HG03175 (cell line): Measurements from ENCODE around the gene RETN.

Experiments
- ATAC-seq: cut with Tn5 transposase; IDR thresholded peaks from one replicate; pipeline ENCODE4 v1.9.1; 2021; ENCODE audit warnings: mild to moderate bottlenecking, moderate library complexity; ENCODE audit not compliant: unreplicated experiment

Gene RETN, protein sequence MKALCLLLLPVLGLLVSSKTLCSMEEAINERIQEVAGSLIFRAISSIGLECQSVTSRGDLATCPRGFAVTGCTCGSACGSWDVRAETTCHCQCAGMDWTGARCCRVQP

DNA sequence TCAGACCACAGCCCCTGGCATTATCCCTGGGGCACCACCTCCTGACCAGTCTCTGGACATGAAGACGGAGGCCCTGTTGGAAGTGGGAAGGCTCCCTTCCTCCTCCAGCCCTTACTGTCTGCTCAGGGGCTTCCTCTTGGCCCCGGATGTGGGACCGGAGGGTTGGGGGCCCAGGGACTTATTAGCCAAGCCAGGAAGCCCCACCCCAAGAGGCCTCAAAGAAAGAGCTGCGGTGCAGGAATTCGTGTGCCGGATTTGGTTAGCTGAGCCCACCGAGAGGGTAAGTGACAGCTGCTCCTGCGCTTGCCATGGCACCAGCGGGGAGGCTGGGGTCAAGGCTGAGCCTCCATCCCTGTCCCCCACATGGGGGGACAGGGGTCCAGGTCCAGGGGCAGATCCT, at the start of gene RETN:
RETN (plus strand) TSS at position 208 of the 400 bp plus-strand sequence. CDS start 278 bp downstream, outside the sequence.
- no peak for ATAC-seq

DNA sequence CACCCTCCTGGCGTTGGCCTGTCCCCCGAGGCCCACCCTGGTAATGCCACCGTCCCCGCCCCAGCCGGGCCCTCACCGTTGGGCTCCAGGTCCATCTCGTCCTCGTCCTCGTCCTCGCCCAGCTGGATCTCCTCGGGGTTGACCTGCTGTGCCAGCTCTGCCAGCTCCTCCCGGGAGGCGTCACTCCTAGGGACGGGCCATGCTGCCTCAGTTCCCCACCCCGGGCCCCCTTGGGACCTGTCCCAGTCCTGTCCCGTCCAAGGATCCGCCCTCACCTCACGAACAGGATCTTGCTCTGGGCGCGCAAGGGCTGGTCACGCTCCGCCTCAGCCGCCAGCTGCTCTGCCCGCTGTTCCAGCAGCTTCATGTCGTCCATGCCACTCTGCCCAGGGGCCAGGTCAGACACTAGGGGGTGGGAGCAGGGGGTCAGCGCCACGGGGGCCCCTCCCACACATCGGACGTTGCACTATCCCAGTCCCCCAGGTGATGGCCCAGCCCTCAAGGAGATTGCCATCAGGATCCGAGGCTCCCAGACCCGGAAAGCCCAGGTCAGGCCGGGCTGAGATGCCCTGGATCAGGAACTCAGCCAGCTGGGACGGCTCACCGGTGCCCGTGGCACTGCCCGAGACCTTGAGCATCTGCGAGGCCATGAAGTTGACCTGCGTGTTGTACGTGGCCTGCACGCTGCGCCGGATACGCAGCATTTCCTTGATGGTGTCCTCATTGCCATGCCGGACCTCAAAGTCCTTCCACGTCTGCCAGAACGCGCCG, 49.0 kb upstream of the RETN start:
- no peak for ATAC-seq

DNA sequence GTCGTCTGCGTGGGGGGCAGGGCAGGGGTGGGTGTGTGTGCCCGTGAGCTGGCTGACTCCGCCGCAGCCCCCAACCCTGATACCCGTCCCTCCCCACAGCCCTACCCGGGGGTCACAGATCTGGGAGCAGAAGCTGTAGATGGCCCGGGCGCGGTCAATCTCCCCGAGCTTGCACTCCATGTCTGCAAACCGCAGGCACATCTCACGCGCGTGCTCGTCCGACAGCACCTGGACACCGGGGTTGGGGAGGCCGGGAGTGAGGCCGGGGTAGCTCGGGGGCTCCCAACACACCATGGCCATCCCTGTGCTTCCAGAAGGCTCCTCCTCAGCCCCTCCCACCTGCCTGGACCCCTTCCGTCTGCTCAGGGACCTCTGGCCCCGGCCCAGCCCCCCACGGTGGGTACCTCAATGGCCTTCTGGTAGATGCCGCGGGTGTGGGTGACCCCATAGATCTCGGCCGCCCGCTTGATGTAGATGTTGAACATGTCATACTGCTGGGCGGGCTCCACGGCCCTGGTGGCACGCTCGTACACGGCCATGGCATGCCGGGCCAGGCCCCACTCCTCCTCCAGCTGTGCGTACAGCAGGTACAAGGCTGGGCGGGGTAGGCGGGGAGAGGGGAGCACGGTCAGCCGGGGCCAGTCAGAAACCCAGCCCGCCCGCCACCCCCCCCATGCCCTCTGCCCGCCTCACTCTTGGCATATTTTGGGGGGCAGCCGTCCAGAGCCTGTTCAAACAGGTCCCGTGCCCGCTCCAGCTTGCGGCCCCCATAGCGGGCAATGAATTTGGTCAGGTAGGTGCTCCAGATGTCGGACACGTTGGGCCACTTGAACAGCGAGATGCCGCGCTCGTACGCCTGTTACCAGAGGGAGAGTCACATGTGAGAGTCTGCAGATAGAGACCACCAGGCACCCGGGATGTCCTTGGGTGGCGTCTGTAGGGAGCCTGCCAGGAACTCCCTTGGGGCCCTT, 48.1 kb upstream of the RETN start:
- ATAC-seq, result no peak

DNA sequence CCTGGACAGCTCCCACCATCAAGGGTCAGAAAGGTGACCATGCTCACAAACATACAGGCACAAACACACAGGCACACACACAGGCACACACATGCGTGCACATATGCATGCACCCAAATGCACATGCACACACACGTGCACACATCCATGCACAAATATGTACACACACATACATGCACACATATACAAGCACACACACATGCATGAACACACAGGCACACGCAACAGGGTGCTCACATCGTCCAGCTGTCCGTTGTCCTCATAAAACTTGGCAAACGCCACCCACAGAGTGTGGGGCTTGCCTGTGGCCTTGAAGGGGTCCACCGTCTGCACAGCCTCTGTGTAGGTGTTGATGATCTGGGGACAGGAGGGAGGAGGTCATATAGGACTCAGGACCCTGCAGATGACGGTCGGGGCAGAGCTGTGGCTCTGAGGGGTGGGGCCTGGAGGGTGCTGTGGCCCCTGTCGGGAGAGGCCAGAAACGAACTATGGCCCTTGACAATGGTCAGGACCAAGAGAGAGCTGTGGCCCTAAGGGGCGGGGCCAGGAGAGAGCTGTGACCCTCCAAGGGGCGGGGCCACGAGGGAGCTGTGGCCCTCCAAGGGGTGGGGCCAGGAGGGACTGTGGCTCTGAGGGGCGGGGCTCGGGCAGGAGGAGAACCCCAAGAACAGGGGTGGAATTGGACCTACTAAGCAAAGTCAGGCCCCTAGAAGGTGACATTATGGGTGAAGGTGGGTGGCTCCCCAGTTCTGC, 45.7 kb upstream of the RETN start:
- no peak for ATAC-seq

DNA sequence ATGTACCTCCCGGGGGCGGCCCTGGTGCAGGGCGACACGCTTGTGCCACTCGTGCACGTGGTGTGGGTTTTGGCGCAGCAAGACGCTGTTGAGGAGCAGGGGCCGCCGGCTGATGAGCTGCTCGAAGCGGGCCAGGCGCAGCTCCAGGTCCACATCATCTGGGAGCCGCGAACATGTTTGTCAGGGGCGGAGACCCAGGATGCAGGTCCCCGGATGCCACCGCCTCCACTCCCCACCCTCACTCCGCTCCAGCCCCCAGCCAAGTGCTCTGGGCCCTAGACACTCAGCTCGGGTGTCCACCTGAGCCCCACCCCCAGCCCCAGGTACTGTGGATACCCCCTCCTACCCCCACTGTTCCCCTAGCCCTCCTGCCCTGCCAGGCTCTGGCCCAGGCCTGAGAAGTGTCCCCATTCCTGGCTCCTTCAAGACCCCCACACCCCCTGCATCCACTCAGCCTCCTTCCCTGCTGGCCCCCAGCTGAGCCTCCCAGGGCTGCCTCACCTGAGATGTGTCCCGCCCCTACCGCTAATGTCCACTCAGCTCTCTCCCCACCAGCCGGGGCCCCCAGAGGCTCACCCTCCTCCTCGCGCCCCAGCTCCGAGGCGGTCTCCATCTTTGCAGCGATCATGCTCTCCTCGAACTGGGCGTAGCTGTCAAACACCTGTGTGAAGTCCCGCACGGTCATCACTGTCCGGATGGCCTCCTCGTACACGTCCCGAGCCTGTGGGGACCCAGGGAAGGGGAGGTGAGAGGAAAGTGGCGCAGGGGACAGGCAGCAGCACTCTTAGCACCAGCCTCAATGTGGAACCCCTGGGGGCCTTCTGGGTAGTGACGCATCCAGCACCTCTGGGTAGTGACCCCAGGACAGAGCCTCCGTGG, 44.9 kb upstream of the RETN start:
- no peak for ATAC-seq

DNA sequence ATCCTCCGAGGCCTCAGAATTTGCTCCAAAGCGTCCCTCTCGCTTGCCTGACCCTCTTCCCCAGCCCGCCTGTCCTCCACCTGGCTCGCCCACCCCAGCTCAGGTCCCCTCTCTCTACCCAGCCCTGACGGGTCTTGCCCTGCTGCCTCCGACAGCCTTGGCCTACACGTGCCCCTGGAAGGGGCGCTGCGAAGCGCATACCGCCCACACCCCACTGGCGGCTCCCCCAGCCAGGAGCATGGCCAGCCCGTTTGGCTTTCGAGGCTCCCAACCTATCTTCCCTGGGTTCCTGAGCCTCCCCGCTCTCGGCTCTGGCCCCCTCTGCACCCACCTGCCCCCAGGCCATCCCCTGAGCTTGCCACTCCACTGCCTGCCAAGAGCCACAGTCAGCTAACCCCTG, 44.0 kb upstream of the RETN start:
- no peak for ATAC-seq

DNA sequence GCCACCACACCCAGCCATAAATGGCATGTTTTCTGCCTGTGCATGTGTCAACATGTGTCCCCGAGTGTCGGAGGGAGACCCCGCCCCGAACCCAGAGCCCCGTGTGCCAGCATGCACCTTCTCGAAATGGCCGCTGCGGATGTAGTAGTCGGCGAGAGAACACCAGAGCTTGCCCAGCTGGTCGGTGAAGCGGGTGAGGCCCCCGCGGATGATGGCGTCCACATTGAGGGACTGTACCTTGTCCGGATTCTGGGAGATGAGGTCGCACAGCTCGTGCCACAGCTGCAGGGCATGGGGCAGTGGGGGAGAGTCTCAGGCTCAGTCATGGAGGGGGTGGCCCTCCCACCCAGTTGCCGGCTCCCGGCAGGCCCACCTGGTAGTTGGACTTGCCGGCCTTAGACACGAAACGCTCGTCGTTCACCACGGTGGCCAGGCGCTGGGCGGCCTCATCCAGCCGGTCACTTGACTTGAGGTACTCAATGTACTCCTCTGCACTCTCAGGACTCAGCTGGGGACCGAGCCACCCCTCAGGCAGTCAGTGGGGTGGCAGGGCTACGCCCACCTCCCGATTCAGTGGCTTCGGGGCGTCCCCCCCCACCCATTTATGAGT, 43.0 kb upstream of the RETN start:
- ATAC-seq, result no peak

DNA sequence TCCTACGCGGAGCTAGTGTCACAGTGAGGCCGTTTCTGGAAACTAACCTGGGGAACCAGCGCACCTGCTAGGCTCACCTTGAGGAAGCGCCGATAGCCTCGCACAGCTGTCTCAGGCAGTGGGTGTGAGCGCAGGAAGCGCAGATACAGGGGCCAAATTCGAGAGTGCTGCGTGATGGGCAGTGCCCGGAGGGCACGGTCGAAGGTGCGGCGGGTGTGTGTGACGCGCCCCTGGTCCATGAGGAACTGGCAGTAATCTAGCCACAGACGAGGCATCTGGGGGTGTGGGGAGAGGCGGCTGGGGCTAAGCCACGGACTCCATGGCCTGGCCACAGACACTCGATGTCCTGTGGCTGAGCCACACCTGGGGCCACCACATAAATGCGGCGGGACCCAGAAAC, 41.7 kb upstream of the RETN start:
- ATAC-seq, result no peak

DNA sequence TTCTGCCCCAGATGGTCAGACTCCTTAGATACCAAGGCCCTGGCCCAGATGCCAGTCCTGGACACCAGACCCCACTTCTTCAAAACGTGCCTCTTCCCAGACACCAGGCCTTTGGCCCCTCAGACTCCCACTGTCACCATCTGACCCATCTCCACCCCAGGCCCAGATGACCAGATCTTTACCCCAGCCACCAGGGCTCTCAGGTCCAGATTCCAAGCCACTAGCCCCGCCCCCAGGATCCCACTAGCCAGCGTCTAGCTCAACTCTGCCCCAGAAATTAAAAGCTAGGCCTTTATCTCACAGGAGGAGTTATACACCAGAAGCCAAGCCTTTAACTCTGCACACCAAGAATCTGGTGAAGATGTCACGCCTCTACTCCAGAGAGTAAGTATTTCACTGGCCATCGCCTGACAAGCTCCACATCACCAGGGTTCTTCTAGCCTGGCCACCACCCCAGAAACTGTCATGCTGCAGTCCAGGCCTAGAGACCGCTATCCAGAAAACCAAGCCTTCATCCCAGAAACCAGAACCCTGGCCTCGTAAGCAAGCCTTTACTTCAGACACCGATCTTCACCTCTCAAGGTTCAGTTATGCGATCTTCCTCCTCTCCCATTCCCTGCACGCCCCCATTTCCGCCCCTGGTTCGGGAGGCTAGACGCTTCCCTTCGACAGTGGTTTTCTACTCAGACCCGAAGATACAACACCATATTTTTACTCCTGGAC, 40.1 kb upstream of the RETN start:
- no peak for ATAC-seq

DNA sequence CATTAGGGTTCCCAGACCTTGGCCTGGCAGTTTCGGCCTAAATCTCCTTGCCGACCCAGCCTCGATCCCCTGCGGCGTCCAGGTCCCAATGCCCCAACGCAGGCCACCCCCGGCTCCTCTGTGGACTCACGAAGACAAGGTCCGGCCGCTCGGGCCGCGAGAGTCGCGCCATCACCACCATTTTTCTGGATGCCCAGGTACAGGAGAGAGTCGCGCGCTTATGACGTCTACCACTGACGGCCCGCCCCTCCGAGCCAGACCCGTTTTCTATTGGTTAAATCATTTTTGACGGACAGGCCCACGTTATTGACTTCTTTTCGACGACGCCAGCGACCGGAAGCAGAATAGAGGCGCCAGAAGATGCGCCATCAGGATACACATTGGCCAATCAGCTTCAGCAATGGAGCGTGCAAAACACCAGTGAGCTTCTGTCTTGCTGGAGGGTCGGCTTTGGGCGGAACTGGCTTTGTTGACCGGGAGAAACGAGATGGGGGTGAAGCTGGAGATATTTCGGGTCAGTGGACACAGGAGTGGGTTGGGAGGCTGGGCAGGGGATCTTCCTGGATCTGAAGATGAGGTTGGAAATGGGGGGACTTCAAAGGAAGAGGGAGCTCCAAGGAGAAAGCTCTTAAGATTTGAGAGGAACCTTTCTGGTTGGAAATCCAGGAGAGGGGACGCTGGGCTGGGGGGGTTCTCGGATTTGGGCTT, 39.3 kb upstream of the RETN start, which contains the start of the genes PET100 and XAB2:
PET100 (plus strand) TSS at position 447 of the 708 bp plus-strand sequence; CDS start at position 488, 41 bp downstream.
XAB2 (minus strand) TSS at position 199 of the 708 bp plus-strand sequence; CDS start at position 181, 18 bp downstream.
- peak; percentile 97 for ATAC-seq

DNA sequence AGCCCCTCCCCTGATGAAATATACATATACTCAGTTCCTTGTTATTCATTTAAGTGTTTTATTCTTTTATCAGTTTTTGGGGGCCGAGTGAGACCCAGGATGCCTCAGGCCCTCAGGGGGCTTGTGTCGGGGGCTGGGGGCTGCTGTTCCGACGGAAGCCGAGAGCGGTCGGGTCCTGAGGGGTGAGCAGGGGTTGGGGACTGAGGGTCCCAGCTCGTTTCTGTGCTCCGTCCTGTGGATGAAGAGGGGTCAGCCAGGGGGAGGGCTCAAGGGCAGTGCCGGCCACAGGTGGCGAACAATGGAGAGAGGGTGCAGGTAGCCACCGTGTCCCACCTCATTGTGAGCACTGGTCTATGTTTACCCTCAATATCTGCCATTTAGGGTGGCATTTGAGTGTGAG, 37.3 kb upstream of the RETN start:
- ATAC-seq, result no peak

DNA sequence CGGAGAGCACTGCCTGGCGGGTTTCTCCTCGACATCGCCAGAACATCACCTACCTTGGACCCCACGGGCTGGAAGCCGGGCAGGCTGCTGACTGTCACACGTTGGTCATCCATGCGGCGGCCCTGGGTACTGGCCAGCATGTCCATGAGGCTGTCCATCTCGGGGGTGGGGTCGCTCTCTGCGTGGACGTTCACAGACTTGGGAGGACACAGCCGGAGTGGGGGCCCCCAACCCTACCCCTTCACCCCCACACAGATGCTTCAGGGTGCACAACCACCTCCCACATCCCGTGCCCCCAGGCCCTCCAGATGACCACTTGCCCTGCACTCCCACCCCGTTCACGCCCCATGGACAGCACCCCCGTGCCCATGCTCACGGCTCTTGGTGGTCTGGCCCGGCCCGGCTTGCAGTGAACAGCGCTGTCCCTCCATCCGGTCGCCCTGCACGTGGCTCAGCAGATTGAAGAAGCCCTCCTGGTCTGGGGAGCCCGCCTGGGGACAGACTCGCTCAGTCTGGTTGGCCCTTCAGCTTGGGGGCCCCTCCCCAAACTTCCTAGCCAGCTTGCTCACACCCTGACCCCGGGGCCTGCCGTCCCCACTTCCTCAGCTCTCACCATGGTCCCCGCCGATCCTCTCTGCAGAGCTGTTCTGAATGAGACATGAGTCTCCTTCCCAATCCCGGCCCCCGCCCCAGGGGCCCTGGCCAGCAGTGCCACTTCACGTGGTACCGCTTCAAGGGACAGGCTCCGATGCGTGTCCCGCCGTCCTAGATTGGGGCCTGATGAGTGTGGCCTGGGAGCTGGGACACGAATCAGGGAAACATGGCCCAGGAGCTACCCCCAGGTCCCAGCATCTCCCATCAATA, 36.3 kb upstream of the RETN start:
- ATAC-seq, result no peak

DNA sequence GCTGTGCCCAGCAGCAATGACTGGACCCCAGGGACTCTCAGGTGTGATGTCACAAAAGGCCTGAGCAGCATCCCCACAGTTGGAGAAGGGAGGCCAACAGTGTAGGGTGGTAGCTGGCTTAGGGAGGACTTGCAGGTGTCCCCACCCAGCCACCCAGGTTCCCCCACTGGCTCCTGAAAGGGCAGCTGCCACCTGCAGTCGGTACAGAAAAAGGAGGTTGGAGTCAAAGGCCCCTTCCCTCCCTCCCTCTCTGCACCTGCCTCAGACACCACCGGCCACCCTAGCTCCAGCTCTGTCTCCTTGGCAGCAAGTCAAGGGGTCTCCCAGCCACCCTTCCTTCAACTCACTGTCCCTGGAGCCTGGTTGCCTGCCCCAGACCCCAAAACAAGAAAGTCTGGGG, 35.2 kb upstream of the RETN start, which contains the start of gene PCP2:
PCP2 (minus strand) TSS at position 22 of the 400 bp plus-strand sequence. CDS start 262 bp downstream, outside the sequence.
- ATAC-seq, result no peak

DNA sequence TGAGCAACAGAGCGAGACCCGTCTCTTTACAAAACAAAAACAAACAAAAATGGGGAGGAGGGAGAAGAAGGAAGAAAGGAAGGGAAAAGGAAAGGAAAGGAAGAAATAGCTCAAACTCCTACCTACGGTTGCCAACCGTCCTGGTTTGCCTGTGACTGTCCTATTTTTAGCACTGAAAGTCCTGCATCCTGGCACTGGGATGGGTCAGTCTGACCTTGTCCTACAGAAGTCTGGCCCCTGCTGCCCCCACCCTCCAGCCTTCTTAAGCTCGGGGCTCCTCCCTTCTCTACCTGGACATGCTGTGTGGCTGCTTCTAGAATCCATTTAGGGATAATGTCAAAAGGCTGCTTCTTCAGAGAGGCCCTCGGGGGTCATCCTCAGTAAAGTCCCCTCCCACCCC, 33.2 kb upstream of the RETN start:
- ATAC-seq, result no peak

DNA sequence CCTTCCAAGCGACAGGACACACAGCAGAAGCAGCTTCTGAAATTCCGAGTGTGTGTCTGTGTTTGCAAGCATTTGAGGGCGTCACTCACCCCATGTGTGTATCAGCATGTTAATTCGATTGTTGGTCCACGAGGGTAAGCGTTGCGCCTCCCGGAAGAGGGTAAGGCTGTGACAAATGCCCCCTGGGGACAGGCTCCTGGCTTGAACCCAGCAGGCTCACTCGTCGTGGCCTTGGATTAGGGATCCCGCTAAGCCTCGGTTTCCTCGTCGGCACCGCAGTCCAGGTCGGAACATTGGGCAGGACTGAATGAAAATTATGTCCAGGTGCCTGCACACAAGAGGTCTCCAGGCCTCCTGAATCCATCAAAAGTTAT, 32.5 kb upstream of the RETN start:
- ATAC-seq, result no peak

DNA sequence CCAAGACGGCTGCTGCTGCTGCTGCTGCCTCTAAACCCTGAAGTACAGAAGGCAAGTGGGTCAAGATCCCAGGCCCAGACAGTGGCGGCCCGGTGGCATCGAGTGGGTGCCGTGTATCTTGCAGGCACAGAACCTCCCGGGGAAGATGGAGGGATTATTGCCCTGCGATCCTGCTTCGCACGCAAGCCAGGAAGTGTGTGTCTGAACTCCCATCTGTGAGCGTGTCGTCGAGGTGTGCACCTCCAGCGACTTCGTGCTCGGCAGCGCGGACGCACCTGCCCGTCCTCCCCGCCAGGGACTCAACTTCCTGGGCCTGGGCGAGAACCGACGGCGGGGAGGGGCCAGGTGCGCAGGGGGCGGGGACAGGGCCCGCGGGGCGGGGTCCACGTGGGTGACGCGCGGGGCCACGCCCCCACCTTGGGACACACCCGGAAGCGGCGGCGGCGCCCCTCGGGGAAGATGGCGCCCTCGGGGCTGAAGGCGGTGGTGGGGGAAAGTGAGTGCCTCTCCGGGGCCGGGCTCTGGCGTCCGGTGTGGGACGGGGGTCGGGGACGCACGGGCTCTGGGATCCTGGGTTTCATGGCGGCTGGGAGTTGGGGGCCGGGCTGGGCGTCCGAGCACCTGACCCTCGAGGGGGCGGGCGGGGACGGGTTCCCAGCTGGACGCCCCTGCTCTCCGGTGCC, 32.0 kb upstream of the RETN start, which contains the start of gene STXBP2:
STXBP2 (plus strand) TSS at position 420 of the 683 bp plus-strand sequence; CDS start at position 460, 40 bp downstream.
- ATAC-seq, result peak; percentile 82
